Tibial nerve (tissue), 4 donors: Measurements from ENCODE around the gene TMEM132D.

Experiments
- EP300 ChIP-seq, 2 donors: sonication (generic); formaldehyde crosslinking; IDR thresholded peaks; one replicate each; pipeline ENCODE4 v1.6.1; 2017; ENCODE audit warnings: antibody characterized with exemption in 2 of 2, mild to moderate bottlenecking in 1 of 2
- TF ChIP-seq, protein P1 (sequence below), 5 experiments: fragments of 200-600 bp in 3 of 5; fragments of 450-650 bp in 2 of 5; sonication (generic) in 3 of 5; IDR thresholded peaks; one replicate each; pipeline ENCODE4 v1.5.1; 2016 to 2019; ENCODE audit warnings: antibody characterized with exemption in 5 of 5, mild to moderate bottlenecking in 3 of 5, moderate library complexity in 2 of 5

DNA sequence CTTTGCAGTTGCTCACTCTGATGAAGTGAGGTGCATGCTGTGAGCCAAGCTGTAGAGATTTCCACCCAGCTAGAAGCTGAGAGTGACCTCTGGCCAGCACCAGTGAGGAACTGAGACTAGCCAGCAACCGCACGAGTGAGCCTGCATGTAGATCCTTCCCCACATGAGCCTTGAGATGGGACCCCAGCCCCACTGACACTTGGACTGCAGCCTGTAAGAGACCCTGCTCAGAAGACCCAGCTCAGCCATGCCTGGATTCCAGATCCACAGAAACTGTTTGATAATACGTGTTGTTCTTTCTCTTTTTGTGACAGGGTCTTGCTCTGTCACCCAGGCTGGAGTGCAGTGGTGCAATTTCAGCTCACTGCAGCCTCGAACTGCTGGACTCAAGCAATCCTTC, 821.4 kb downstream of the TMEM132D start:
- TF ChIP-seq, protein P1, sequence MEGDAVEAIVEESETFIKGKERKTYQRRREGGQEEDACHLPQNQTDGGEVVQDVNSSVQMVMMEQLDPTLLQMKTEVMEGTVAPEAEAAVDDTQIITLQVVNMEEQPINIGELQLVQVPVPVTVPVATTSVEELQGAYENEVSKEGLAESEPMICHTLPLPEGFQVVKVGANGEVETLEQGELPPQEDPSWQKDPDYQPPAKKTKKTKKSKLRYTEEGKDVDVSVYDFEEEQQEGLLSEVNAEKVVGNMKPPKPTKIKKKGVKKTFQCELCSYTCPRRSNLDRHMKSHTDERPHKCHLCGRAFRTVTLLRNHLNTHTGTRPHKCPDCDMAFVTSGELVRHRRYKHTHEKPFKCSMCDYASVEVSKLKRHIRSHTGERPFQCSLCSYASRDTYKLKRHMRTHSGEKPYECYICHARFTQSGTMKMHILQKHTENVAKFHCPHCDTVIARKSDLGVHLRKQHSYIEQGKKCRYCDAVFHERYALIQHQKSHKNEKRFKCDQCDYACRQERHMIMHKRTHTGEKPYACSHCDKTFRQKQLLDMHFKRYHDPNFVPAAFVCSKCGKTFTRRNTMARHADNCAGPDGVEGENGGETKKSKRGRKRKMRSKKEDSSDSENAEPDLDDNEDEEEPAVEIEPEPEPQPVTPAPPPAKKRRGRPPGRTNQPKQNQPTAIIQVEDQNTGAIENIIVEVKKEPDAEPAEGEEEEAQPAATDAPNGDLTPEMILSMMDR (IDR thresholded peaks at IDR 0.05) = no peak
- no peak for TF ChIP-seq EP300 (IDR thresholded peaks at IDR 0.05)
